Esophagus muscularis mucosa (tissue), 4 donors: Measurements from ENCODE around the gene PTCHD1.

Experiments
- CTCF ChIP-seq, 3 experiments: fragments of 200-600 bp in 2 of 3; fragments of 450-650 bp in 1 of 3; sonication (generic) in 2 of 3; IDR thresholded peaks; one replicate each; pipeline ENCODE4 v1.5.1; 2017 to 2019; ENCODE audit warnings: antibody characterized with exemption in 3 of 3, mild to moderate bottlenecking in 2 of 3, moderate library complexity in 1 of 3
- EP300 ChIP-seq: sonication (generic); formaldehyde crosslinking; IDR thresholded peaks from one replicate; pipeline ENCODE4 v1.6.1; 2017; ENCODE audit warnings: antibody characterized with exemption
- POLR2AphosphoS5 ChIP-seq, 2 donors: sonication (generic); formaldehyde crosslinking; IDR thresholded peaks; one replicate each; pipeline ENCODE4 v1.6.1; 2017; ENCODE audit warnings: antibody characterized with exemption in 2 of 2

- TF ChIP-seq CTCF (IDR thresholded peaks at IDR 0.05) (no peak), POLR2AphosphoS5 (IDR thresholded peaks at IDR 0.05) (no peak), EP300 (no peak)
Measured at GRCh38 chrX:23311731-23312130, 22.9 kb upstream of the PTCHD1 start.
